HTERT RPE-1 (cell line): ENCODE data around the gene ZNF385A.
"Not testable (repeated sequence)": the region's sequence is repeated elsewhere in the genome, so short reads cannot be mapped to it uniquely, and the experiment has no call there.

Experiments
- in situ Hi-C: fragments of 300-500 bp; cut with MboI; formaldehyde crosslinking; loops from 4 replicates; pipeline ENCODE4 v1.14.3; 2020; ENCODE audit warnings: low sequenced_read_pairs

Gene ZNF385A

DNA sequence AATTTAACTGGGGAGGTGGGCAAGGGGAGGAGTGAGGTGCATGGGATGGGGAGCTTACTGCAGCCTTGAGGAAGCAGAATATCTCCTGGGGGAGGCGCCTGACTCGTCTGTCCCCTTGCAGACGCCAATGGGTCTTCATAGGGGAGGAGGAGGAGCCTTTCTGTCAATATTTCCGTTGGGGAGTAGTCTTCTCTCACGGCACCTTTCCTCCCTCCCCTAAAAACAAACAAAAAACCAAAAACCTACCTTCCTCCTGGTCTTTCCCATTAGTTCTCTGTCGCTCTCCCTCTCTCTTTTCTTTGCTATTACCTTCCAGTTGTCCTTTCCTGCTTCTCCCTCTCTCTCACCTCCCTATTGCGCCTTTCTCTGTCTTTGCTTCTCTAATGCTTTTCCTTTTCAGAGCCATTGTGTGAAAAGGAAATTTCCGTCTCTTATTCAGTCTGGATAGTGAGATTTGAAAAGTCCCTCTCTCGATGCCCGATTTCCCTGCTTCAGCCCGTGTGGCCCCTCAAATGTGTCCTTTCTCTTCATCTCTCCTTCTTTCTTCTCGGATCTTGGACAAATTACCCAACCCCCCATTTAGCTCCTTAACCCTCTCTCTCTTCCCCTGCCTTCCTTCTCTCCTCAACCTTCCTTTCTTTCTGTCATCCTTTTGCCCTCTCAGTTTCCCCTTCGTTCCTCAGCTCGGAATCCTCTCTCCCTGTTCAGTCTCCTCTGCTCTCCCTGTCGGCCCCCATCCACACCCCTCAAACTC, 26.2 kb downstream of the ZNF385A start:
- in situ Hi-C loops: no loop called here

DNA sequence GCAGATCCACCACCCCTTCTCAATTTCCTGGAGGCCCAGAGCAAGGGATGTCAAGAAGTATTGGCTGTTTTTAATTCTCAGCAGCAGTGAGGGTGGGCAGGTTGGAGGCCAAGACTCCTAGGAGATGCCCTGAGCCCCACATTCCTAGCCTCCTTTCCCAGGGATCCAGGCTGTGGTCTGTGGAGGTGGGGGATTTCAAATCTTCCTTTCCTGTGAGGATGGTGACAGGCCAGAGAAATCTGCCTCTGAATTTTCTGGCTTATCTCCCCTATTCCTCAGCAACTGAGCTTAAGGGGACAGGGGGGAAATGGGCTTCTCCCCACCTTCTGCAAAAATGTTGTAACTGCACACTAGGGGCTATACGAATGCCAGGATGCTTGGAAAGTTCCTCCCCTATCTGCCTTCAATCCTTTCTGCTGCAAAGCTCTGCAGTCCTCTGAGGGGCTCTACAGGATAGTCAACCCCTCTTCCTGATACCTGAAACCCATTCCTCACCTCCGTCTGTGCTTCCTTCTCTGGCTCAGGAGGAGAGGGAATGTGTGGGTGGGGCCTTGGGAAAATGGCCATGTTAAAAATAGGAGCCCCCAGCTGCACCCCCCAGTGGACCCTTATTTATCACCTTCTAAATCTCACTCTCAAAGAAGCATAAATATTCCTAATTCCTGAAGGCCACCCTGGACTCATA, 26.9 kb downstream of the ZNF385A start:
- in situ Hi-C loops: no loop called here

DNA sequence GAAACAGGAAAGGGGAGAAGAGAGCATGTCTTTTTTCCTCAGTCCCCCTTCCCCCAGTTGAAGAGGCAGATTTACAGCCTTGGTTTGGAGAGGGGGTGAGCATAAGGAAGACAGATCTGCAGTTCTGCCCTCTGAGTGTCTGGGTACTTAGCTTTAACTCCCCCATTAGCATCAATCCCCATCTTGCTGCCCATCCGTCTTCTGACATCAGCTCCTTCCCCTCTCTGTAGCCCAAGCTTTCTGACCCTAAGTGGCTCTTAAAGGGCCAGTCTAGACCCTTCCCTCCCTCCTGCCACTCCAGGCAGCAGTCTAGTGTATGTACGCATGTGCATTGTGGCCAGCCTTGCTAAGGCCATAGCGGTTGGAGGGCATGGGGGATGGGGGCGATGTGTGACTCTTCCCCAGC, 27.6 kb downstream of the ZNF385A start:
- in situ Hi-C loops: no loop called here

DNA sequence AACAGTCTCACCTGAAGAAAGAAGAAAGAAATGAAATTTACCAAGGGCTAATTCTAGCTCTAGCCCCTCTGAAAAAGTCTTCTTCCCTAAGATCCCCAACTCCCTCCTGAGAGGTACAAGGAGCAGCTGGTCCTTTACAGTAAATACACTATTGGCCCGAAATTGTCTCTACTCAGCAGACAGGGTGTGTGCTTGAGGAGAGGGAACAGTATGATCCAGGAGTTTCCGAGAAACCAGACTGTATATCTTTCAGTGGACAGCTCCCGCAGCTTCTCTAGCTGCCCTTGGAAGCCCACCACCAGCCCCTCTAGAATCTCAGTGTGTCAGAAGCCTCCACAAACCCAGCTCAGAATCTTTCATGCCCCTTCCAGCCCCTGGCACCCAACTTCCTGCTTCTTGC, 28.3 kb downstream of the ZNF385A start:
- in situ Hi-C loops: no loop called here

DNA sequence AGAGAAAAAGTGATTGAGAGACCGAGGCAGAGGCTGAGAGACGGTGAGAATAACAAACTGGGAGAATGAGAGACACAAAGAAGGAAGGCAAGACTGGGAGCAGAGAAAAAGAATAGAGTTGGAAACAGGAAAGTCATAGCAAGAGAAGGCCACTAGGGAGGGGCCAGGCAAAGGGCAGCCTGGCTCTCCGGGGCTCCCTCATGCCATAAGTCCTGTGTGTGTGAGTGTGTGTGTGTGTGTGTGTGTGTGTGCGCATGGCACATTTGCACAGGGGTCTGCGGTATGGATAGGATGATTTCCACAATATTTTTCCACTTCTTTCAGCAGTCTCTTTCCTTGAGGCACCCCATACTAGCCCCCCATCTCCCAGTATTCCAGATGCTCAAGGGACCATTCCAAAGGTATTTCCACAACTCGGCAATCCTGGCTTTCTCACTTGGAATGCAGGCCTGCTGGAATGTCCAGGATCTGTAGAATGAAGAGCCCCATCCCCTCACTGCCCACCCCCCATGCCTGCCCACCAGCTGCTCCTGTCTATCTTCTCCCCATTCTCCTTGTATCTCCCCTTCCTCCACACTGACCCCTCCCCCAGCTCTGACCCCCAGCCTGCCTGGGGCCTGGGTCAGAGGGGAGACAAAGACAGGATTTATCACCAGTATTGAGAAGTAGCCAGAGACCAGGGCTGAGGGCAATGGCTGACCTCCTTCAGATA, 29.3 kb downstream of the ZNF385A start:
- in situ Hi-C loops: no loop called here

DNA sequence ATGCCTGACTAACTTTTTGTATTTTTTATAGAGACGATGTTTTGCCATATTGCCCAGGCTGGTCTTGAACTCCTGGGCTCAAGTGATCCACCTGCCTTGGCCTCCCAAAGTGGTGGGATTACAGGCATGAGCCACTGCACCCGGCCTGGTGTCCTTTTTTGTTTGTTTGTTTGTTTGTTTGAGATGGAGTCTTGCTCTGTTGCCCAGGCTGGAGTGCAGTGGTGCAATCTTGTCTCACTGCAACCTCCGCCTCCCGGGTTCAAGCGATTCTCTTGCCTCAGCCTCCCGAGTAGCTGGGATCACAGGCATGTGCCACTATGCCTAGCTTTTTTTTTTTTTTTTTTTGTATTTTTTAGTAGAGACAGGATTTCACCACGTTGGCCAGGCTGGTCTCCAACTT, 30.3 kb downstream of the ZNF385A start:
- in situ Hi-C loops: not testable (repeated sequence)

DNA sequence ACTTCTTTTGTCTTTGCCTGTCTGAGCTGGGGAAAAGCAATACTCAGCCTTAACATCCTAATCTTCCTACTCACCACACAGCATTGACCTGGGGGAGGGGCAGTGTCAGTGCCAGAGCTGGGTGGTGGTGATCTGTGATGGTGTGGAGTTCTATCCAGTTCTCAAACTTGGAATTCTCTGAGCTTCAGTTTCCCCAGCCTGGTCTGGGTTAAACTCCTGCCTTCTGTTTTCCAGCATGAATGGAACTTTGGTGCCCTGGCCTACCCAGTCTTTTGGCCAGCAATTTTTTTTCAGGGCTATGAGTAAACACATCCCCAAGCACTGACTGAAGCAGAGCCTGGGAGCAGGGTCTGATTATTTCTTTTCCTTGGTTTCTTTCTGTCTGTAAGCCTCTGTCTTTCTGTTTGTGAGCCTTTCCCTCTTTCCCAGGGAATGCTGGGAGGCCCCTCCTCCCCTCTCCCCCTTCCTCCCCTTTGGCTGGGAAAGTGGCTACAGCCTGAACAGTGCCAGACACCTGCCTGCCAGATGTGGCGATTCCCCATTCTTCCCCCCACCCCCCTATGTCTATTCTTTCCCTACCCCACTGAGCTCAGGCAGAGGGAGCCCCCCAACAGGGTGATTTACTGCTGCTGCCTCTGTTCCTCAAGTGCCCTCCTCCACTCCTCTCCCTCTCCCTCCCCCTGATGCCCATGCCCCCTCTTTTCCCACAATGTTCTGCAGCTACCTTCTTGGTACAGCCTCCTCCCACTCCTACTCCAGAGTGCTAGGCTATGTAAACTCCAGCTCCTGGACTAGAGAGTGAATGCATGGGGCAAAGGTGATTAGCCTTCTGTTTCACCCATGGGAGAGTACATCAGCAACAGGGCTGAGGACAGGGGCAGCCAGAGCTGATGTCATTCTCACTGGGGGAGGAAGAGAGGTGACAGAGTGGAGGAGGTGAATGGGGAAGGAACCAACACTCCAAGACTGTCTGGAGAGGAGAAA, 31.4 kb downstream of the ZNF385A start:
- in situ Hi-C loops: no loop called here

DNA sequence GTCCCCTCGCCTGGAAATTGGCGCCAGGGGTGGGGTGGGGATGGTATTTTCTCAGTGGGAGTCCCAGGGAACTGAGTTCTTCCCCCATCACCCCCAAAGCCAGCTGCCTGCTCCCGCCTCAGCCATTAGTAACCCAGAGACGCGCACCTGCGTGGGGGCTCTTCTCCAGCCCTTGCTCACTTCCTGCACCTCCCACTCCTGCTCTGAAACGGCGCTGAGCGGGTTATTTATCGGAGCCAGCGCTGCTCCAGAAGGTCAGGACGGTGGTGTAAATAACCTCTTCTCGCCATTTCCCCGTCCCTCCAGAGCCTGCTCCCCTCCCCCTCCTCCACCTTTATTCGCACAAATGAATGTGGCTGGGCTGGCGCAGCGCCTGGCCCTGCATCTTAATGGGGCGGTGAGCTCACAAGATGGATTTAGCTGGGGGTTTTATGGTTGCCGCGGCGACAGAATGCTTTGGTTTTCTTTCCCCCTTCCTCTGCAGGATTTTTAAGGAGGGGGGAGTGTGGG, 32.5 kb downstream of the ZNF385A start:
- in situ Hi-C loops: no loop called here

DNA sequence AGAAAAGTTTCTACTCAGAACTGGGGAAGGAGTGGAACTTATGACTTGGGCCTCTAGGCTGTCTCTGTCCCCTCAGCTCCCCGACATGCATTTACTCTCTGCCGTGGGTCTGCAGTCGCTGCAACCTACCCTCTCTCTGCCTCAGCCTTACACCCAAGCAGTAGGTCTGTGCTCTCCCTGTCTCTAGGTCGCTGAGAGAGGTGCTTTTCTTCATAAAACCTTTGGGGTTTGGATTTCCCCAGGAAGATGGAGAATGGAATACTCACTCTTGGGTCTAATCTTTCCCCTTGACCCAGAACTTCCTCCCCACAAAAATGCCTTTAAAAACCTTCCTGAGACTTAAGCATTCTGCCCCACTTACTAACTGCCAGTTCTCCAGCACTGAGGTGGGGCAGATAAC, 33.2 kb downstream of the ZNF385A start:
- in situ Hi-C loops: no loop called here

DNA sequence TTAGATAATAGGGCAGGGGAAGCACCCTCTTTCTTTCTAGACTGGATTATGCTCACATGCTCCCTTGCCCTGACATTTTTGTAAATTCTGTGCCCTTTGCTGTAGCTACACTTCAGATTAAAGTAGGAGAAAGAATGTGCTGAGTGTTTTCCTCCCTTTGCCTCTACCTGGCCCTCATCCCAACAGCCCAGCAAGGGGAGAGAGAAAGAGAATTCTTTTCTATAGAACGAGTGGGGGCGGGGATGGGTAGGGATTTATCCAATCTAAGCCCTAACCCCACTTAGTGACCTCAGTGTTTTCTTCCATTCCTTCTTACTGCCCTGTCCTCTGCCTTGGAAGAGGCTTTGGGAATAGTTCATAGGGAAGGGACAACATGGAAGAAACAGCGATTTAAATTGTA, 33.8 kb downstream of the ZNF385A start:
- in situ Hi-C loops: no loop called here

DNA sequence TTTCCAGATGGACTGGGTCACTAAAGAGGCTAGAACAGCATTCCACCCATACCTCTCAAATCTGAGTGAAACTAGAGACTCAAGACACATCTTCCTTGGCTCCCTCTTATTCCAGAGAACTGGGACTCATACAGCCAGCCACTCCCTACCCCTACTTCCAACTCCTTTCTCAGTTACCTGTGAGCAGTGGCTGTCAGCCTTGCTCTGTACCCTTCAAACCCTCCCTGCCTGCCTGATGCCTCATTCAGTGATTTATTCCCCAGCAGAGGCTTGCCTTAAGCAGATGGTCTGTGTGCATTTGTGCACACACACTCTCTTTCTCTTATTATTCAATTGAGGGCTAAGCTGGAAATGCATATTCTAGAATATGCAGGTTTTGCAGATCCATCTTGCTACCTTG, 34.9 kb downstream of the ZNF385A start:
- in situ Hi-C loops: no loop called here

DNA sequence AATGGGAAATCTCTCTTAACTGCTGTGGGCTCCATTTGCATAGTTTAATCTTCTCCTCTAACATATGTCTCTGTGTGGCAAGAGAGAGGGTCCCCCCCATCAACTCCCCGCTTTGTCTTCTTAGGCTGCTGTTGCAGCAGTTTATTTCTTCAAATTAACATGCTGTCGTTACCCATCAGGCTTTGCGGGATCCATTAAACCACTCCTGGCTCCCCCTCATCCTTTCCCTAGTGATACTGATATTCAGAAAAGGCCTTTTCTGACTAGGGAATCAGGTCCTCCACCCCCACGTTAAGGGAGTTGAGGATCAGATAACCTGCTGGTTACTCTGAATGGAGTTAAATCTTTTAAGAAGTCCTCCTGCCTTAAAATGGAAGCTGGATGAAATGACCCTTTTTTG, 35.5 kb downstream of the ZNF385A start:
- in situ Hi-C loops: no loop called here

DNA sequence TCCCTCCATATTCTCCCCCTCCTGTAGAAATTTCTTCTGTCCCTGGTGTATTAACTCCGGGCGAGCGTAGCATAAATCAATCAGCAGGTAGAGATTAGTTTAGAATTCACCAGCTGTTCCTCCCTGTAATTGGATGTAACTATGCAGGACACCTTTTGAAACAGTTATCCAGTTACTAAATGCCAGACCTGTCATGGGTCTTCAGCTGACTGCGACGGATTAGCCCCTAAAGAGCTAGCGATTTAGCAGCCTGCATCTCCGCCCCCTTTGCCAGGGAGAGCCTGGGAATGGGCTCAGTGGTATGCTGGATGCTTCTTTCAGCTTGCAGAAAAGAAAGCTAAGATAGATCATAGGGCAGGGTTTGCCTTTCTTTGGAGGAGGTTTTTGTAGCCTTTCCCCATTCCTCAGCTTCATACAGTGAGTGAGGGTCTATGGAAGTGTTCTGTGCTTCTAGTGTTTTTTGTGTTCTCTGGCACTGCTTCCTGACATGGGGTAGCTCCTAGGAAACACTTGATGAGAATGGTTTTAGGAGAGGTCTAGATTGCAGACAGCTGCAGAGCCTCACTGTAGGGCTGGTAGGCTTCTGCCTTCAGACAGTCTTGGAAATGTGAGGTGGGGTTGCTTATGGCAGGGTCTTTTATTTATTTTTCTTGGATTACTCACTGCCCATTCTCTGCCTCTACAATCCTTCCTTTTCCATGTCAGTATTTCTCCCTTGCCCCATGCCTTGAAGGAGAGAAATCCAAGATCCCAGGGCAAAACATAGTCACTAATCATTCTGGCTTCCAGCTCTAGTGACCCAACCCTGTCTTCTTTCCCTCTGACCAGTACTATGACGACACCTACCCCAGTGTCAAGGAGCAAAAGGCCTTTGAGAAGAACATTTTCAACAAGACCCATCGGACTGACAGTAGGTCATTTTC, 42.9 kb downstream of the ZNF385A start:
- in situ Hi-C loops: no loop called here

DNA sequence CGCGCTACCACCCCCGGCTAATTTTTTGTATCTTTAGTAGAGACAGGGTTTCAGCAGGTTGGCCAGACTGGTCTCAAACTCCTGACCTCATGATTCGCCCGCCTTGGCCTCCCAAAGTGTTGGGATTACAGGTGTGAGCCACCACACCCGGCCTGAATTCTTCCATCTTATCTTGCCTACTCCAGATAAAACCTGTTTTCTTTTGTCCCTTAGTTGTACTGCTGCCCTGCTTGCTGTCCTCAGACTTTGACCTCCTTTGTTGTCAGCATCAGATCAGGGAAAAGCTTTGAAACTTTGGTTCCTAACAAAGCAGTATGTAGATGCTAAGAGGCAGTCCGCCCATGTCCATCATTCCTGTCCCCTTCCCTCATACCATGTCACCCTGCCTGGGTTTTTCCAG, 43.7 kb downstream of the ZNF385A start:
- in situ Hi-C loops: no loop called here

DNA sequence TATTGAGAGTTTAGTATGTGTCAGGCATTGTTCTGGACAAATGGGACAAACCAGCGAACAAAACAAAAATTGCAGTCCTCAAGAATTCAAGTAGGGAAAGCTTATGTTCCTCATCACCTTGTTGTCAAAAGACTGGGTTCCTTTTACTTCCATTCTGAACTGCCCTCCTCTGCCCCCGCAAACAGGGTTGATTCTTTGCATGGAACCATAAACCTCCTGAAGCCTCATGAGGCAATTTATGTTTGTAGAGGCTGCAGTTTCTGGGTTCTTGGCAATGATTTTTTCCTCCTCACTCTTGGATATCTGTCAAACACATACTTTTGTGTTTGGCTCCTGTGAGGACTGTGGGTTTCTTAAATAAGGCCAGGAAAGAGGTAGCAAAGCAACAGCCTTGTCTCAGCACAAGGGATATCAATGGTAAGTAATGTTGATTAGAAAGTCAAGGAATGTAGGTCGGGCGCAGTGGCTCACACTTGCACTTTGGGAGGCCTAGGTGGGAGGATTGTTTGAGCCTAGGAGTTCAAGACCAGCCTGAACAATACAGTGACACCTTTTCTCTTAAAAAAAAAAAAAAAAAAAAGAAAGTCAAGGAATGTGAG, 45.7 kb downstream of the ZNF385A start:
- in situ Hi-C loops: no loop called here

DNA sequence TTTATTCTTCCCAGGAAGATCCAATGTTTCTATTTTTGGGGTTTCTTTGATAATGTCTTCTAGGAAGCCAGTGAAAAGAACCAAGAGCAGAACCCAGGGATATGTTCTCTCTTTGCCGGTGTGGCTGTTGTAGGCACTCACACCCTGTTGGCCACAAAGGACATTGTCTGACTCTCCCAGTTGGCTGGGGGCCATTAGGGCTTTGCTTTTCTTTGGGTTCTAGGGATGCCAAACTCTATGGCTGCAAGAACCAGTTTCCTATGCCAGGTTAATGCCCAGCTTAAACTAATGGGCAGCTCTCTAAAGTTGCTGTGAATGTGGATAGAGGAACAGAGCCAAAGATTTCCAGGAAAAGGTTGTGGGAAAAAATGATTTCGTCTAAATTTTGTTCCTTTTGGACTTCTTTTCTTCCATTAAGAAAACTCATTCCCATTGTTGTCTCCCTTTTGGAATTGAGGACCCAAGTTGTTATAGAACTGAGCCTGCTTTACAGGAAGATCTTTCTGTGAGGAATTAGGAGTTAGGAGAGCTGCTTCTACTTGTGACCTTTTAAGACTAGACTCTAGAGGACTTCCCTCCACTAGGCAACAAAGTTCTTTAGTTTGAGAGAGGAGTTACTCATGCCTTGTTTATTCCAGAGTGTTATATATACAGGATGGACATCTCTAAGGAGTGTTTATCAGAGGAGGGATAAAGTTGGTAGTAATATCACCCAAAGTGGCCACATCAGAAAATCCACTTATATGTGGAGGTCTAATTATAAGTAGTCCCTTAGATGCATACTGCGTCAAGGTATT, 46.5 kb downstream of the ZNF385A start:
- in situ Hi-C loops: no loop called here

DNA sequence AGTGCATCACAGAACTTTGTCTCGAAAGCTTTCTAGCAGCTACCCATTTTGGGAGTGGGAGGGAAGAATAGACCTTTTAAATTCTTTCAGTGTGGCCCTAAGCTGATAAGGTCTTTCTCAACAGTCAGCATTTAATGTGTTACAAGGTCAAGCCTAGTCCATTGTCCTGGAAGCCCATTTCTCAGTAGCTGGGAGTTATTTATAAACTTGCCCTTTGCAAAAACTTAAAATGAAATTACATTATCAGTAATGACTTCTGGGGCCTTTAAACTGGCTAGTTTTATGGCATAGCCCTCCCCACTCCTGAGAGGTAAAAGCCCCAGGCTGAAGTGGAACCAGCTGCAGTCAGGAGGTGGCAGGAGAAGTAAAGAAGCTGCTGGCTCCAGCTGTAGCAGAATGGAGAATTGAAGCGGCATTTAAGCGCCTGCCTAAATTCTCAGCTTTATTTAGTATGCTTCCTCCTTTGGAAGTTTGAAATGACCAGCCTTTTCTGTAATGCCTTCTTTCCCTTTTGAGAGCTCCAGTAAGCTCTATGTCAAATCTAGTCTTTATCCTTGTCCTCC, 47.2 kb downstream of the ZNF385A start:
- in situ Hi-C loops: no loop called here

DNA sequence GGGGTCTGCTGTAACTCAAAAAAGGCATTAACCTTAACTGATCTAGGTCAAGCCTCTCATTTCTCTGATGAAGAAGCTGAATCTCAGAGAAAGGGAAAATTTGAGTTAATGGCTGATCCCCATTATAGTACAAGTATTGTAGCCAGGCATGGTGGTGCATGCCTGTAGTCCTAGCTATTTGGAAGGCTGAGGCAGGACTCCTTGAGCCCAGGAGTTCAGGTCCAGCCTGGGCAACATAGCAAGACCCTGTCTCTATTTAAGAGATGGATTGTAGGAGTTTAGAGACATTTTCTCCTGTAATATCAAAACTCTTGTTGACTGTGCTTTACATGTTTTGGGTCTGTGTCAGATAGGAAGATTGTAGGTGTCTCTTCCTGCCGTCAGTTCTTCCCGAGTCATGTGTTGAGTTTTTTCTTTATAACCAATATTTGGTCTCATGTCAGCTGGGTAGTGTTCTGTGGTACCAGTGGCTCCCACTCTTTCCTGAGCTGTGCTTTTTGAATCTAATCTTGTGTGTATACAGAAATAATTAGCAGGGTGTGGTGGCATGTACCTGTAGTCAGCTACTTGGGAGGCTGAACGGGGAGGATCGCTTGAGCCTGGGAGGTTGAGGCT, 51.0 kb downstream of the ZNF385A start:
- in situ Hi-C loops: no loop called here
